Thyroid gland (tissue), 4 donors: ENCODE data around the gene SMG6. TPM values are rescaled to one million over a fixed set of nuclear protein-coding genes. Genes with fewer than 3 reads are reported as not detected.
A peak's percentile ranks its signal among the peaks of the same experiment; 100 is the strongest.

Source experiments
- DNase-seq, 2 donors: peaks; one replicate each; pipeline ENCODE4 v3.0.0-alpha.2; 2019
- H3K27ac ChIP-seq, 3 donors: fragments of 200-600 bp; sonication (generic); 1 replicate in 2 of 3; 2 replicates in 1 of 3; pipeline ENCODE4 v1.5.1; 2016 to 2019; ENCODE audit warnings: mild to moderate bottlenecking in 1 of 3, moderate library complexity in 1 of 3
- H3K27me3 ChIP-seq: fragments of 200-600 bp; sonication (generic); one replicate; pipeline ENCODE4 v1.5.1; 2019
- H3K36me3 ChIP-seq, 2 donors: fragments of 200-600 bp; sonication (generic); one replicate each; pipeline ENCODE4 v1.5.1; 2016 to 2019
- H3K4me1 ChIP-seq, 2 donors: fragments of 200-600 bp; sonication (generic); one replicate each; pipeline ENCODE4 v1.5.1; 2017 to 2019
- H3K4me3 ChIP-seq, 3 donors: fragments of 200-600 bp; sonication (generic); replicated peaks in 1 of 3; 1 replicate in 2 of 3; 2 replicates in 1 of 3; pipeline ENCODE4 v1.5.1; 2016; ENCODE audit warnings: mild to moderate bottlenecking in 1 of 3
- H3K9me3 ChIP-seq: fragments of 200-600 bp; sonication (generic); one replicate; pipeline ENCODE4 v1.5.1; 2017
- CTCF ChIP-seq, 6 experiments: fragments of 200-600 bp in 3 of 6; fragments of 450-650 bp in 3 of 6; sonication (generic) in 3 of 6; IDR thresholded peaks; one replicate each; pipeline ENCODE4 v1.5.1; 2016 to 2019; ENCODE audit warnings: antibody characterized with exemption in 6 of 6, mild to moderate bottlenecking in 2 of 6, inconsistent platforms in 1 of 6, moderate library complexity in 1 of 6
- POLR2A ChIP-seq, 2 donors: fragments of 450-650 bp; IDR thresholded peaks; one replicate each; pipeline ENCODE4 v1.6.1; 2017; ENCODE audit warnings: antibody characterized with exemption in 2 of 2, mild to moderate bottlenecking in 2 of 2, moderate library complexity in 1 of 2
- WGBS, 2 donors: methylation state at CpG; one replicate each; pipeline ENCODE4 v1.1.5; 2017; 5-methylcytosine and 5-hydroxymethylcytosine counted together
- intact Hi-C: fragments of 100-400 bp; cut with DNase I; formaldehyde crosslinking; loops from one replicate; pipeline ENCODE4 v1.15.1; 2023
- microRNA counts, 2 donors: library from miRNA; unstranded; fragments of <30 nt; microRNA quantifications; one replicate each; lab custom pipeline; 2016 to 2017
- microRNA-seq: library from miRNA; unstranded; fragments of <30 nt; microRNA quantifications from one replicate; pipeline ENCODE4, GENCODE V29; 2016
- small RNA-seq: library from RNA; depleted of rRNA; stranded (forward); fragments of <200 nt; gene quantifications from one replicate; pipeline ENCODE3, GENCODE V24; 2016
- total RNA-seq, 4 donors: library from RNA; depleted of rRNA; stranded (reverse); fragments of >200 nt; gene quantifications; one replicate each; pipeline ENCODE4 v1.2.3, GENCODE V29; 2016

SMG6 gene
- total RNA-seq, 4 donors from 2014 or later = 26.0 to 35.9 (median 32.9) TPM

- TF ChIP-seq CTCF (IDR thresholded peaks at IDR 0.05) (no peak), POLR2A (IDR thresholded peaks at IDR 0.05) (no peak)
Measured at GRCh38 chr17:2012499-2012898, 291.1 kb downstream of the SMG6 start.

GRCh38 chr17:2011411-2012371 lies 291.9 kb downstream of the SMG6 start:
- peak overlapping the region in 2 of 3 donors; percentile 66 to 68 for H3K27ac ChIP-seq
- no peaks in the 10 kb centered on the region for H3K9me3 ChIP-seq
- no peaks in the 10 kb centered on the region for H3K27me3 ChIP-seq
- TF ChIP-seq POLR2A (IDR thresholded peaks at IDR 0.05) (no peak), CTCF (IDR thresholded peaks at IDR 0.05) (no peak)
- H3K36me3 ChIP-seq = no peaks in the 10 kb centered on the region
- peaks cover 8 to 26% of the 10 kb centered on the region in 2 donors for H3K4me1 ChIP-seq
- 36% methylated on average over 24 of the region's 24 CpGs for WGBS, 2 donors
- no peak overlapping the region for H3K4me3 ChIP-seq
- intact Hi-C loops = no loop called here
- peak in 1 of 2 donors; percentile 28 for DNase-seq

More at GRCh38 chr17:2012499-2012898, 291.1 kb downstream of the SMG6 start:
- H3K36me3 ChIP-seq = no peaks in the 10 kb centered on the region
- no peaks in the 10 kb centered on the region for H3K9me3 ChIP-seq
- H3K4me1 ChIP-seq = peaks cover 8 to 26% of the 10 kb centered on the region in 2 donors
- no peak overlapping the region for H3K4me3 ChIP-seq
- WGBS, 2 donors = 90 to 92% methylated on average over 4 of the region's 4 CpGs
- intact Hi-C loops = no loop called here
- H3K27ac ChIP-seq = peak overlapping the region in 1 of 3 donors; percentile 68
- no peak for DNase-seq
- H3K27me3 ChIP-seq = no peaks in the 10 kb centered on the region

MicroRNAs within 50 kb of the gene (microRNA counts, 767-probe panel; counts per million panel counts)
- microRNA hsa-miR-132-3p (lab: Ali Mortazavi, UCI) = 2,738 to 4,752 counts per million in 2 donors
- microRNA hsa-miR-212-3p (lab: Ali Mortazavi, UCI) = 0 counts per million in 2 donors

Small RNA genes lying within 50 kb of the gene (microRNA-seq; reads per million reads assigned to microRNA genes)
- gene MIR132 (612 reads per million, percentile 72 among the genes with 10 or more reads in this experiment), gene MIR212 (17.6 reads per million, percentile 34 among the genes with 10 or more reads in this experiment)

Small RNA genes lying within 50 kb of the gene (small RNA-seq; reads per million reads assigned to genes)
- not detected for gene AC090617.6
- not detected for gene AC090617.7
- not detected for gene AC090617.8
- not detected for gene AC090617.9
- 1.4 reads per million, percentile 37 among the genes with 10 or more reads in this experiment for gene MIR132
- not detected for gene MIR212
- not detected for gene OVCA2
- gene RN7SL624P = not detected
- gene SNORD91A = 1,921 reads per million, percentile 99 among the genes with 10 or more reads in this experiment
- gene SNORD91B = 397 reads per million, percentile 98 among the genes with 10 or more reads in this experiment

Other genes with a start within 250 kb of the SMG6 start
- gene HIC1, start 248.7 kb downstream of the SMG6 start, total RNA-seq = 10 to 100 TPM; 13.3 to 23.2 (median 18.3) TPM
- 10 to 100 TPM; 12.3 to 31.7 (median 24.1) TPM for gene SRR, start 165 bp upstream of the SMG6 start, total RNA-seq
- gene TSR1, start 32.7 kb upstream of the SMG6 start, total RNA-seq = 10 to 100 TPM; 16.8 to 56.4 (median 29.3) TPM
- gene SGSM2, start 33.7 kb upstream of the SMG6 start, total RNA-seq = 10 to 100 TPM; 47.8 to 82.7 (median 63.2) TPM
- 10 to 100 TPM in 3 of 4 donors, 1 to 10 TPM in 1; 8.2 to 28.9 (median 10.9) TPM for gene MNT, start 97.3 kb upstream of the SMG6 start, total RNA-seq
- 10 to 100 TPM; 30.4 to 48.9 (median 44.7) TPM for gene METTL16, start 208.1 kb upstream of the SMG6 start, total RNA-seq